HEK293T (cell line): Measurements from ENCODE around the gene FBXL13.

ENCODE experiments used
- CTCF ChIA-PET: fragments of 350-600 bp; formaldehyde crosslinking; extraction: SDS; loops from one replicate; lab custom pipeline; 2021; ENCODE audit warnings: antibody characterized with exemption, inconsistent platforms; lab: Yijun Ruan, JAX
- POLR2A ChIA-PET: fragments of 350-600 bp; formaldehyde crosslinking; extraction: SDS; loops from one replicate; lab custom pipeline; 2020; ENCODE audit warnings: antibody characterized with exemption, inconsistent platforms; lab: Yijun Ruan, JAX
- DNase-seq: peaks from one replicate; pipeline ENCODE4 v3.0.0; 2012; ENCODE audit warnings: mixed read lengths; ENCODE audit errors: extremely low spot score
- ARNT ChIP-seq: fragments of 450-650 bp; IDR thresholded peaks from 2 replicates; pipeline ENCODE4 v1.6.1; 2017; ENCODE audit warnings: mild to moderate bottlenecking
- BHLHE40 ChIP-seq: fragments of 450-650 bp; IDR thresholded peaks from 2 replicates; pipeline ENCODE4 v1.6.1; 2016; ENCODE audit warnings: mild to moderate bottlenecking, moderate library complexity, borderline replicate concordance
- CTBP1 ChIP-seq: fragments of 450-650 bp; IDR thresholded peaks from 2 replicates; pipeline ENCODE4 v1.6.1; 2016; ENCODE audit warnings: borderline replicate concordance
- ELF4 ChIP-seq: fragments of 450-650 bp; IDR thresholded peaks from 2 replicates; pipeline ENCODE4 v1.6.1; 2017; ENCODE audit warnings: antibody characterized with exemption
- FOXA1 ChIP-seq: fragments of 450-650 bp; IDR thresholded peaks from 2 replicates; pipeline ENCODE4 v1.6.1; 2016; ENCODE audit warnings: mild to moderate bottlenecking
- FOXK2 ChIP-seq: fragments of 450-650 bp; IDR thresholded peaks from 2 replicates; pipeline ENCODE4 v1.6.1; 2016; ENCODE audit warnings: mild to moderate bottlenecking
- FOXM1 ChIP-seq: fragments of 450-650 bp; IDR thresholded peaks from 2 replicates; pipeline ENCODE4 v1.6.1; 2017; ENCODE audit warnings: mild to moderate bottlenecking, borderline replicate concordance
- HDGF ChIP-seq: fragments of 450-650 bp; IDR thresholded peaks from 2 replicates; pipeline ENCODE4 v1.6.1; 2017; ENCODE audit warnings: antibody characterized with exemption, borderline replicate concordance
- L3MBTL2 ChIP-seq: fragments of 450-650 bp; conservative IDR thresholded peaks from 2 replicates; pipeline ENCODE4 v1.6.1; 2016; ENCODE audit warnings: mild to moderate bottlenecking
- LEF1 ChIP-seq: fragments of 450-650 bp; IDR thresholded peaks from 2 replicates; pipeline ENCODE4 v1.6.1; 2017; ENCODE audit warnings: mild to moderate bottlenecking, borderline replicate concordance
- NFRKB ChIP-seq: fragments of 450-650 bp; IDR thresholded peaks from 2 replicates; pipeline ENCODE4 v1.6.1; 2016; ENCODE audit warnings: mild to moderate bottlenecking, moderate library complexity
- PKNOX1 ChIP-seq: fragments of 450-650 bp; IDR thresholded peaks from 2 replicates; pipeline ENCODE4 v1.6.1; 2016
- SP1 ChIP-seq: fragments of 450-650 bp; IDR thresholded peaks from 2 replicates; pipeline ENCODE4 v1.6.1; 2017
- SUZ12 ChIP-seq: fragments of 450-650 bp; IDR thresholded peaks from 2 replicates; pipeline ENCODE4 v1.6.1; 2016; ENCODE audit warnings: mild to moderate bottlenecking
- TARDBP ChIP-seq: fragments of 450-650 bp; IDR thresholded peaks from 2 replicates; pipeline ENCODE4 v1.6.1; 2016
- ZNF384 ChIP-seq: fragments of 450-650 bp; IDR thresholded peaks from 2 replicates; pipeline ENCODE4 v1.6.1; 2016

Gene FBXL13

GRCh38 chr7:102890971-102891692 is 183.5 kb downstream of the FBXL13 start:
- CTCF ChIA-PET: no interaction called here
- no peak for DNase-seq
- TF ChIP-seq BHLHE40 (no peak), HDGF (no peak), ELF4 (no peak), CTBP1 (no peak), PKNOX1 (no peak), ZNF384 (no peak), TARDBP (no peak), FOXA1 (no peak), SP1 (no peak), L3MBTL2 (no peak)
- POLR2A ChIA-PET: no interaction called here

- no peak for DNase-seq
- ChIA-PET POLR2A (no interaction called here), CTCF (no interaction called here)
- no peak for TF ChIP-seq ZNF384
- no peak for TF ChIP-seq SUZ12
- no peak for TF ChIP-seq ARNT
- TF ChIP-seq LEF1: no peak
- TF ChIP-seq BHLHE40: no peak
- no peak for TF ChIP-seq FOXM1
- no peak for TF ChIP-seq NFRKB
- no peak for TF ChIP-seq ELF4
- no peak for TF ChIP-seq HDGF
- TF ChIP-seq L3MBTL2: no peak
- TF ChIP-seq CTBP1: no peak
- no peak for TF ChIP-seq SP1
- no peak for TF ChIP-seq FOXA1
- no peak for TF ChIP-seq FOXK2
- no peak for TF ChIP-seq TARDBP
Observed at GRCh38 chr7:102890292-102890970, 184.2 kb downstream of the FBXL13 start.

- ChIA-PET CTCF (no interaction called here), POLR2A (no interaction called here)
- no peak for DNase-seq
- TF ChIP-seq PKNOX1 (no peak), NFRKB (no peak)
Observed at GRCh38 chr7:102889851-102890250, 184.7 kb downstream of the FBXL13 start.

- no peak for TF ChIP-seq LEF1
- no peak for TF ChIP-seq CTBP1
- TF ChIP-seq HDGF: no peak
- TF ChIP-seq SUZ12: no peak
- no peak for TF ChIP-seq ARNT
- no peak for TF ChIP-seq TARDBP
- no peak for TF ChIP-seq BHLHE40
- CTCF ChIA-PET: no interaction called here
- no peak for DNase-seq
- POLR2A ChIA-PET: no interaction called here
Observed at GRCh38 chr7:102888561-102889233, 185.9 kb downstream of the FBXL13 start.

GRCh38 chr7:102883098-102883860 is 191.3 kb downstream of the FBXL13 start:
- ChIA-PET CTCF (no interaction called here), POLR2A (no interaction called here)
- no peak for TF ChIP-seq SP1
- no peak for DNase-seq

GRCh38 chr7:102875700-102876295 is 198.8 kb downstream of the FBXL13 start:
- CTCF ChIA-PET: no interaction called here
- POLR2A ChIA-PET: no interaction called here
- no peak for DNase-seq

More at GRCh38 chr7:102875700-102876295, 198.8 kb downstream of the FBXL13 start:
- TF ChIP-seq CTBP1 (no peak), LEF1 (no peak), FOXK2 (no peak), L3MBTL2 (no peak), FOXA1 (no peak), NFRKB (no peak), SUZ12 (no peak), PKNOX1 (no peak)
